Subcutaneous abdominal adipose tissue (tissue), 5 donors: ENCODE results near the gene NR6A1.

Source experiments
- H3K27ac ChIP-seq: one replicate; pipeline ENCODE4 v1.7.0; 2013; ENCODE audit warnings: low read depth, mild to moderate bottlenecking, inconsistent platforms, low read length, moderate library complexity
- H3K27me3 ChIP-seq, 5 donors: one replicate each; pipeline ENCODE4 v1.7.0; 2013; ENCODE audit warnings: low read length in 5 of 5, inconsistent platforms in 1 of 5; ENCODE audit not compliant: control insufficient read depth in 5 of 5, insufficient read depth in 4 of 5
- H3K36me3 ChIP-seq, 5 donors: one replicate each; pipeline ENCODE4 v1.7.0; 2013; ENCODE audit warnings: low read length in 5 of 5; ENCODE audit not compliant: control insufficient read depth in 5 of 5, insufficient read depth in 5 of 5
- H3K4me1 ChIP-seq, 5 donors: one replicate each; pipeline ENCODE4 v1.7.0; 2013; ENCODE audit warnings: low read length in 5 of 5, mild to moderate bottlenecking in 3 of 5, moderate library complexity in 1 of 5; ENCODE audit not compliant: control insufficient read depth in 5 of 5, insufficient read depth in 5 of 5
- H3K4me3 ChIP-seq, 5 donors: one replicate each; pipeline ENCODE4 v1.7.0; 2013; ENCODE audit warnings: low read length in 5 of 5, low read depth in 1 of 5
- H3K9ac ChIP-seq, 5 donors: one replicate each; pipeline ENCODE4 v1.7.0; 2013; ENCODE audit warnings: low read length in 5 of 5, mild to moderate bottlenecking in 4 of 5, moderate library complexity in 3 of 5
- H3K9me3 ChIP-seq, 5 donors: one replicate each; pipeline ENCODE4 v1.7.0; 2013; ENCODE audit warnings: low read length in 5 of 5; ENCODE audit not compliant: control insufficient read depth in 5 of 5
- donor health status: healthy.
- donor health status: healthy.
- donor health status: healthy.
- donor health status: healthy.
- donor health status: healthy.

Gene NR6A1

DNA sequence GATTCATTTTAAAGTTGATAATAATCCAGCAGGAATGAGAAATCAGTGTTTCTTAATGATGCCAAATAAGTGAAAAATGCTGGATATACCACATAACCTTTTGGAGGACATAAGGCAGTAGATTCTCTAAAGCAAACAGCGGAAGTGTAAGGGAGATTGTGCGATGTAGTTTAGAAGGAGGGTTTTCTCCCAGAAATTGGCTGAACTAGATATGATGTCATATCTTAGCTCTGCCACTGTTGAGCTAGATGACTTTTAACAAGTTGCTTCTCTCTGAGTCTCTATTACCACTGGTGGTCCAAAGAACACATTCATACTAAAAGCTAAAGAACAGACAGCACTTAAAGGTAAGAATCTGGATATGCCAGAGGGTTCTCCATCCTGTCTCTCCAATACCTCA lies 107.0 kb downstream of the NR6A1 start:
- no peaks in the 10 kb centered on the region for H3K36me3 ChIP-seq
- H3K9ac ChIP-seq, result no peak overlapping the region
- H3K27me3 ChIP-seq, result no peaks in the 10 kb centered on the region
- H3K4me3 ChIP-seq, result no peak overlapping the region
- no peak overlapping the region for H3K27ac ChIP-seq
- no peaks in the 10 kb centered on the region for H3K9me3 ChIP-seq
- peaks cover 0 to 16% (median 16%) of the 10 kb centered on the region in 5 donors for H3K4me1 ChIP-seq

DNA sequence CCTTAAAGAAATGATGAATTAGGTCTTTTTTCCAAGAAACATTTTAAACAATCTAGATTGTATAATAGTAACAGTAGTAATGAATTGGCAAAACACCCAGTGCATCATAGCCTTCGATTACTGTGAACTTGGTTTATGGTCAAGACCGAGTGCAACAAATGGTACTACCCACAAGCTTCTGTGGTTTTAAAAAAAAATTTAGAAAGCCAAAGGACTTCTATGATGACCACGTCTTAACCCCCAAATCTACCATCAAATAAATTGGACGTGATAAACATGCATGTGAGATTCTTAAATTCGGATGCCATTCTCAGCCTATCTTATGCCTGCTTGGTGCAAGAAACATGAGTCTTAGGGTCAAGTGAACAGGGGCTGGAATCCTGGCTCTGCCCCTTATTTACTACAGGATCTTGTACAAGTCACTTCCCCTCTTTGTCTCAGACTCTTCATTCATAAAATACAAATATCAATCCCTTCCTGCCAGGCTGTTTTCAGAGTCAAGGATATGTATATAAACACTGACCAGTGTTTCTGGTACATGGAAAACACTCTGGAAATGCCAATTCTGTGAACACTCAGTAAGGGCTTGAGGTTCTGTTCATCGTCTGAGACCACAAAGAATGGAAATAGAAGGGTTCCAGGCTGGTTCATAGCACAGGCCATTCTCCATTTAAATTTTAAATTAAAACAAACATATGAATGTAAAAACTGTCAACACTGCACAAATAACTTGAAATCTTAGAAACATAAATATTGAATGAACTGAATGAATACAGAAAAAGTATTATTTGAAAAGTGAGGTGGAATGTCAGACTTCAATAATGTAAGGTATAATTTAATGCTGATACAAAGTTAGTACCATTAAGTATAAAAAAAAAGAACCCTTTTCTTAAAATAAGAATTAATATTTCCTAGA lies 107.8 kb downstream of the NR6A1 start:
- Histone ChIP-seq H3K27me3 (no peaks in the 10 kb centered on the region), H3K4me1 (peaks cover 0 to 24% (median 20%) of the 10 kb centered on the region in 5 donors), H3K9ac (no peak overlapping the region), H3K36me3 (no peaks in the 10 kb centered on the region), H3K9me3 (no peaks in the 10 kb centered on the region), H3K4me3 (no peak overlapping the region), H3K27ac (no peak overlapping the region)

DNA sequence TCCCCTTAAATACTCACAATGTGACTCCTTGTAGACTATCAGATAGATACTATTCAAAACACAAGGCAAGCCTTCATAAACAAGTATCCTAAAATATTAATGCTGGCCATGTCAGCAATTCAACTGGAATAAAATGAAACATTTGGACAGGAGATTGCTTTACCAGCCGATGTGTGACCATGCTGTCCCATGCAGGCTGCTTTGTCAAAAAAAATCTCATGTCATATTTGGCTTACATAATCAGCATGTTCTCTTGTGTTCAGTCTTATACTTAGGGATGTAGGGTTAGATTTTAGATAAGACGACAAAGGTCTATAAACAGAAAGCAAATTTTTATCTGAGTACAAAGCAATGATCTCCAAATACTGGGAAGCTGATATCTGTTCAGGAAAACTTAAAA lies 108.5 kb downstream of the NR6A1 start:
- Histone ChIP-seq H3K4me3 (no peak overlapping the region), H3K27ac (no peak overlapping the region), H3K9me3 (no peaks in the 10 kb centered on the region), H3K36me3 (no peaks in the 10 kb centered on the region), H3K9ac (no peak overlapping the region), H3K4me1 (peaks cover 0 to 31% (median 25%) of the 10 kb centered on the region in 5 donors), H3K27me3 (no peaks in the 10 kb centered on the region)

DNA sequence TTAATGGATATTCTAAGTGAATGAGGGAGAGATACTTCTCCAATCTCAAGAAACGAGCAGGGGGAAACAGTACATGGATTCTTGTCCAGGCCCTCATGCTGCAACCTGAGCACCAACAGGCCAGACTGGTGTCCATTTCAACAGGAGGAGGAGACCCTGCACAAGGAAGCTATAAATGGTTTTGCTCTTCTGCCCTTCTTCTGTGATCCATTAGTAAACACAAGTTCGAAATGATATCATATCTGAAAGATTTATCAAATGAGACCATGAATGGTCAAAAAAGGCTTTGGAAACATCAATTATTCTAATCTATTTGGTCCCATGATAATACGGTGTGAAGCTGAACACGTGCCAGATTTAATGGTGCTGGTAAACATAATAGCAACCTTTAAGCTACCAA lies 109.8 kb downstream of the NR6A1 start:
- H3K27me3 ChIP-seq, result no peaks in the 10 kb centered on the region
- H3K4me1 ChIP-seq, result peaks cover 0 to 31% (median 25%) of the 10 kb centered on the region in 5 donors
- no peaks in the 10 kb centered on the region for H3K9me3 ChIP-seq
- no peaks in the 10 kb centered on the region for H3K36me3 ChIP-seq
- no peak overlapping the region for H3K9ac ChIP-seq
- no peak overlapping the region for H3K4me3 ChIP-seq
- H3K27ac ChIP-seq, result no peak overlapping the region

DNA sequence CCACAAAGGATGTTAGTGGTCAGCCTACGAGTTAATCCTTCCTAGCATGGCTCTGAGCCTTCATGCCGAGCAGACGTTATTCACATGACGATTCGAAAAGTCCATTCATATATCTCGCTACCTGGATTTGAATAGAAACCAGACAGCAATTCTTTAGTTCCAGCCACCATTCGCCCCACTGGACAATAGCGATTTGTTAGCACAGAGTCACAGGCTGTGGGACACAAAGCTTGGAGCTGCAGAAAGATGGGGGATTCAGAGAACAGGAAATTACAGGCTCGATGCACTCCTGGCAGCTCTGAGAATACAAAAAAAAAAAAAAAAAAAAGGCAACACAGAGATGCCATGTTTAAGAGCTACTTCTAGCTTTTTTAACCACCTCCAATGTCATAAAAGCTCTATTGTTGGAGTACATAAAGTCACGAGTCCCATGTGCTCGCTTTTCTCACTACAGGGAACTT lies 110.7 kb downstream of the NR6A1 start:
- H3K9ac ChIP-seq, result peak overlapping the region; percentile 17 to 55 (median 40)
- H3K27ac ChIP-seq, result no peak overlapping the region
- peak overlapping the region; percentile 62 to 85 (median 77) for H3K4me3 ChIP-seq
- no peaks in the 10 kb centered on the region for H3K27me3 ChIP-seq
- H3K4me1 ChIP-seq, result peaks cover 0 to 31% (median 25%) of the 10 kb centered on the region in 5 donors
- no peaks in the 10 kb centered on the region for H3K36me3 ChIP-seq
- no peaks in the 10 kb centered on the region for H3K9me3 ChIP-seq

DNA sequence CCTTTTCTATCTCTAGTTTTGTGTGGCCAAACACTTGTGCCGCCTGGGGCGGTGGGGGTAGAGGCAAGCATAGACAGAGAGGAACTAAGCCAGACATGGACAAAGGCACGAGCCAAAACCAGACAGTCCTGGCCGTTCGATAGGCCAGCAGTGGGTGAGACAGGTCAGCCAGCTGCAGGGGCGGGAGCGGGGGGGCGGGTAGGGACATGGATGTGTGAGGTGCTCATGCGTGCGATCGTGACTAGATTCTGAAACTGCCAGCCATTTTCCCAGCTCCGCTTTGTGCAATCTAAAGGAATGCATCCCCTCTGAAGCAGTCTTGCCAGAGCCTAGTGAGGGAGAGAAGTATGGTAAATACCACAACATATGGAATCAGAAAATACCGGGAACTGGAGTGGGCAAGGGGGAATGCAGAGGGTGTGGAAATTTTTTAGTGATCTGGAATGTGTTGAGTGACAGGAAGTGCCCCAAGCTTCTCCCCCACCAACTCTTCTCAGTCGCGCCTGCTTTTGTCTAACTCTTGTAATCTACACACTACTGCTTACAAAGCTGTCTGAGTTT lies 111.9 kb downstream of the NR6A1 start:
- Histone ChIP-seq H3K9ac (peak overlapping the region; percentile 60 to 74 (median 67)), H3K36me3 (no peaks in the 10 kb centered on the region), H3K27me3 (no peaks in the 10 kb centered on the region), H3K9me3 (no peaks in the 10 kb centered on the region), H3K27ac (peak overlapping the region; percentile 65), H3K4me3 (peak overlapping the region; percentile 62 to 92 (median 80)), H3K4me1 (peaks cover 0 to 31% (median 25%) of the 10 kb centered on the region in 5 donors)

DNA sequence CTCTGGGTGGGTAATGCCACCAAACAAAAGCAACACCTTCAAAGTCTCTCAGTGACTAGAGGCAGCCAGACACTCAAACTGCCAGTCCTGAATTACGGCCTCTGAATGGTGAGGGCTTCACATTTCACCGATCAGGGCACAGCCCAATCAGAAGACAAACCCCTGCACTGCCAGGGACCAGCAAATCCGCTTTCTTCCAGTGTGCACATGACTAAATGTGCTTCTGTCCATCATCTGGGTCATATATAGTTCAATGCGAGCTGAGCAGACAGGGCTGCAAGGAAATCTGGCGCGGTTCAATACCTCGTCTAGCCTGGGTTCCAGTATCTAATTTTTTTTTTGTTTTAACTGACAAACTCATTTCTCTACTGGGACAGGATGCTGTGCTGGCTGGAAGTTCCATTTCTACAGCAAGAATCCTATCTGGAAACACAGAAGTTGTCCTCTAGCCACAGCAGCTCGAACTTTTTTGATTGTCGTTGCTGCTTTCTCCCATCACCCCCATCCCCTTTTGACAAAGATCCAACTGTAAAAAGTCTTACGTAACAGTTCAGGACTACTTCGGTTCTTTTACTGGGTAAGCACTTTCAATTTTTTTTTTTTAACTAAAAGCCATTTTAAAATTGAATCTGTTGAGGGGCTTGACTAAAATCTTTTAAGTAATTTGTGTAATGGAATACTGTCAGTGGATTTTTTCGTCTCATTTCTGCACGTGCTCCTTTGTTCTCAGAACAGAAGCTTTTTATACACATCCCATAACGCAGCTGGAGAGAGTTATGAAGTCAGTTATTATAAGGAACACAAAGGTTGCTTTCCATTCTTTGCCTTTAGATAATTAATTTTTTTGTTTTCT lies 112.7 kb downstream of the NR6A1 start:
- Histone ChIP-seq H3K27ac (peak overlapping the region; percentile 65), H3K9me3 (no peaks in the 10 kb centered on the region), H3K27me3 (no peaks in the 10 kb centered on the region), H3K36me3 (no peaks in the 10 kb centered on the region), H3K4me3 (peak overlapping the region; percentile 62 to 92 (median 80)), H3K4me1 (peaks cover 0 to 31% (median 25%) of the 10 kb centered on the region in 5 donors), H3K9ac (peak overlapping the region in 4 of 5 donors; percentile 31 to 74 (median 68))

DNA sequence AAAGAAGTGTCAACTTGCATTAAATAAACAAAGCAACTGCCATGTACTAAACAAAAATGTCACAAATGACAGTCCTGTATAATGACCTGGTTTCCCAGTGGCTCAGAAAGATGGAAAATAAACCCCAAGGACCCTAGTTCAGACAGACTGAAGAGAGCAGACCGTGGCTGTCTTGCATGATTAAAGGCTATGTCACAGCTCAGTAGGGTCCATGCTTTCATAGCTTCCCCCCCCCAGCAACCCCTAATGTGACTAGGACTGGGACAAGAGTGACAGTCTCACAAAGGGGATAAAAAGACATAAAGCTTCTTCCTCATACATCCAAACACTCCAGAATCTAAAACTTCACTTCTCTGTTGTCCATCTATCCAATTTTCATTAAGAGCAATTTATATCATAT lies 113.6 kb downstream of the NR6A1 start:
- no peak overlapping the region for H3K9ac ChIP-seq

DNA sequence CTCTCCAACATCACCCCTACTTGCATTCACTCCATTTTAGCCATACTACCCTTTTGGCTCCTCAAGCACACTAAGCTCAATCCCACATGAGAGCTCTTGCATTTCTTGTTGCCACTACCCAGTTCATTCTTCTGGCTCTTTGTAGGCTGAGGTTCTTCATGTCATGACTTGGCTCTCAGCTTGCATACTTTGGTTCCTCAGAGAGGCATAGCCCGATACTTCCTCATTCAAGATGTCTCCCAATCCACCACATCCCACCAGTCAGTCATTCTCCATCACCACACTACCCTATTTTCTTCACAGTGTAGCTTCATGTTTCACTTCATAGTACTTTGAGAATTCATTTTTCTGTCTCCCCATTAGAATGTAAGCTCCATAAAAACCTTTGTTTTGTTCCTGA lies 116.7 kb downstream of the NR6A1 start:
- no peak overlapping the region for H3K9ac ChIP-seq
- H3K4me1 ChIP-seq, result peaks cover 0 to 18% (median 12%) of the 10 kb centered on the region in 5 donors
- no peak overlapping the region for H3K27ac ChIP-seq
- no peak overlapping the region for H3K4me3 ChIP-seq
- no peaks in the 10 kb centered on the region for H3K9me3 ChIP-seq
- H3K27me3 ChIP-seq, result no peaks in the 10 kb centered on the region
- H3K36me3 ChIP-seq, result no peaks in the 10 kb centered on the region

More for the DNA sequence above, 113.6 kb downstream of the NR6A1 start:
- Histone ChIP-seq H3K4me3 (no peak overlapping the region), H3K4me1 (peaks cover 0 to 31% (median 25%) of the 10 kb centered on the region in 5 donors), H3K27ac (peak overlapping the region; percentile 65), H3K36me3 (no peaks in the 10 kb centered on the region), H3K9me3 (no peaks in the 10 kb centered on the region), H3K27me3 (no peaks in the 10 kb centered on the region)
